ENCODE data around the gene RAPGEF2. TPM values are rescaled to one million over a fixed set of nuclear protein-coding genes. Genes with fewer than 3 reads are reported as not detected.
A peak's percentile ranks its signal among the peaks of the same experiment; 100 is the strongest.
"Not testable (repeated sequence)": the region's sequence is repeated elsewhere in the genome, so short reads cannot be mapped to it uniquely, and the experiment has no call there.

The RAPGEF2 gene
- total RNA-seq, 8 experiments from 2014 or later, result 44.0 to 164 (median 67.9) TPM

- no peak overlapping the region for H3K4me3 ChIP-seq
- H3K4me1 ChIP-seq (replicated peaks in 1 of 2), result peaks cover 5 to 10% of the 10 kb centered on the region in 2 donors
- in situ Hi-C loops (cut with MboI; ENCODE audit: low pct_unique_long_range_greater_than_20kb in 2 of 9, low sequenced_read_pairs in 9 of 9, unreplicated experiment in 9 of 9), result no loop called here
- peak in 3 of 8 experiments; percentile 34 to 59 (median 38) for ATAC-seq (replicated peaks in 6 of 8)
- 20 to 82% (median 58%) methylated on average over 1 to 4 of the region's 4 CpGs for WGBS, 10 experiments
- no peak overlapping the region for H3K27ac ChIP-seq
These were observed 205.9 kb downstream of the RAPGEF2 start for GRCh38 chr4:159308566-159309340.

- in situ Hi-C loops (cut with MboI; ENCODE audit: low pct_unique_long_range_greater_than_20kb in 2 of 9, low sequenced_read_pairs in 9 of 9, unreplicated experiment in 9 of 9), result no loop called here
- ATAC-seq (replicated peaks in 6 of 8), result no peak
- Histone ChIP-seq H3K4me3 (no peak overlapping the region), H3K27ac (no peak overlapping the region), H3K4me1 (replicated peaks in 1 of 2) (peaks cover 5 to 10% of the 10 kb centered on the region in 2 donors)
These were observed 209.4 kb downstream of the RAPGEF2 start for GRCh38 chr4:159312236-159312635.

- 93 to 100% (median 100%) methylated on average over 1 to 10 of the region's 12 CpGs; no CpG with 5 or more reads in 6 of the 10 experiments for WGBS, 10 experiments
- ATAC-seq (replicated peaks in 6 of 8); H3K27ac ChIP-seq; in situ Hi-C loops (cut with MboI; ENCODE audit: low pct_unique_long_range_greater_than_20kb in 2 of 9, low sequenced_read_pairs in 9 of 9, unreplicated experiment in 9 of 9); H3K4me3 ChIP-seq: not testable (repeated sequence)
- H3K4me1 ChIP-seq (replicated peaks in 1 of 2), result peaks cover 2 to 15% of the 10 kb centered on the region in 2 donors
These were observed 213.0 kb downstream of the RAPGEF2 start for GRCh38 chr4:159315879-159316278.

GRCh38 chr4:159317203-159317602 lies 214.3 kb downstream of the RAPGEF2 start:
- Histone ChIP-seq H3K4me1 (replicated peaks in 1 of 2) (peaks cover 2 to 15% of the 10 kb centered on the region in 2 donors), H3K27ac (no peak overlapping the region), H3K4me3 (no peak overlapping the region)
- in situ Hi-C loops (cut with MboI; ENCODE audit: low pct_unique_long_range_greater_than_20kb in 2 of 9, low sequenced_read_pairs in 9 of 9, unreplicated experiment in 9 of 9), result no loop called here
- no peak for ATAC-seq (replicated peaks in 6 of 8)
- WGBS, 10 experiments, result 78 to 100% (median 94%) methylated on average over 2 to 5 of the region's 5 CpGs; no CpG with 5 or more reads in 1 of the 10 experiments

- no peak overlapping the region for H3K4me3 ChIP-seq
- H3K4me1 ChIP-seq (replicated peaks in 1 of 2), result peaks cover 2 to 15% of the 10 kb centered on the region in 2 donors
- no peak overlapping the region for H3K27ac ChIP-seq
- in situ Hi-C loops (cut with MboI; ENCODE audit: low pct_unique_long_range_greater_than_20kb in 2 of 9, low sequenced_read_pairs in 9 of 9, unreplicated experiment in 9 of 9), result no loop called here
- no peak for ATAC-seq (replicated peaks in 6 of 8)
- 94 to 100% (median 100%) methylated on average over 1 to 4 of the region's 4 CpGs; no CpG with 5 or more reads in 5 of the 10 experiments for WGBS, 10 experiments
These were observed 216.1 kb downstream of the RAPGEF2 start for GRCh38 chr4:159319027-159319426.

GRCh38 chr4:159326480-159326879 lies 223.6 kb downstream of the RAPGEF2 start:
- no peak for ATAC-seq (replicated peaks in 6 of 8)
- H3K4me3 ChIP-seq, result no peak overlapping the region
- H3K27ac ChIP-seq, result no peak overlapping the region
- in situ Hi-C loops (cut with MboI; ENCODE audit: low pct_unique_long_range_greater_than_20kb in 2 of 9, low sequenced_read_pairs in 9 of 9, unreplicated experiment in 9 of 9), result no loop called here
- no peaks in the 10 kb centered on the region for H3K4me1 ChIP-seq (replicated peaks in 1 of 2)

- in situ Hi-C loops (cut with MboI; ENCODE audit: low pct_unique_long_range_greater_than_20kb in 2 of 9, low sequenced_read_pairs in 9 of 9, unreplicated experiment in 9 of 9), result no loop called here
- ATAC-seq (replicated peaks in 6 of 8), result no peak
- no peak overlapping the region for H3K27ac ChIP-seq
- H3K4me1 ChIP-seq (replicated peaks in 1 of 2), result no peaks in the 10 kb centered on the region
- no peak overlapping the region for H3K4me3 ChIP-seq
- 71 to 100% (median 97%) methylated on average over 1 to 2 of the region's 2 CpGs; no CpG with 5 or more reads in 1 of the 10 experiments for whole genome bisulfite sequencing, 10 experiments
These were observed 225.9 kb downstream of the RAPGEF2 start for GRCh38 chr4:159328766-159329165.

GRCh38 chr4:159334461-159334860 lies 231.6 kb downstream of the RAPGEF2 start:
- no peak for ATAC-seq (replicated peaks in 6 of 8)
- in situ Hi-C loops (cut with MboI; ENCODE audit: low pct_unique_long_range_greater_than_20kb in 2 of 9, low sequenced_read_pairs in 9 of 9, unreplicated experiment in 9 of 9), result no loop called here
- no peak overlapping the region for H3K27ac ChIP-seq
- 83 to 100% (median 100%) methylated on average over 1 of the region's 1 CpG; no CpG with 5 or more reads in 4 of the 10 experiments for WGBS, 10 experiments
- no peaks in the 10 kb centered on the region for H3K4me1 ChIP-seq (replicated peaks in 1 of 2)
- no peak overlapping the region for H3K4me3 ChIP-seq

- in situ Hi-C loops (cut with MboI; ENCODE audit: low pct_unique_long_range_greater_than_20kb in 2 of 9, low sequenced_read_pairs in 9 of 9, unreplicated experiment in 9 of 9), result no loop called here
- Histone ChIP-seq H3K4me3 (no peak overlapping the region), H3K27ac (no peak overlapping the region), H3K4me1 (replicated peaks in 1 of 2) (no peaks in the 10 kb centered on the region)
- no peak for ATAC-seq (replicated peaks in 6 of 8)
- WGBS, 10 experiments, result 79 to 100% (median 96%) methylated on average over 1 to 2 of the region's 2 CpGs
These were observed 234.2 kb downstream of the RAPGEF2 start for GRCh38 chr4:159337041-159337440.

GRCh38 chr4:159341522-159341921 lies 238.6 kb downstream of the RAPGEF2 start:
- H3K27ac ChIP-seq, result no peak overlapping the region
- in situ Hi-C loops (cut with MboI; ENCODE audit: low pct_unique_long_range_greater_than_20kb in 2 of 9, low sequenced_read_pairs in 9 of 9, unreplicated experiment in 9 of 9), result no loop called here
- ATAC-seq (replicated peaks in 6 of 8), result peak in 2 of 8 experiments; percentile 31 to 46
- H3K4me3 ChIP-seq, result no peak overlapping the region
- H3K4me1 ChIP-seq (replicated peaks in 1 of 2), result no peaks in the 10 kb centered on the region
- WGBS, 10 experiments, result 20 to 100% (median 91%) methylated on average over 1 to 2 of the region's 2 CpGs; no CpG with 5 or more reads in 2 of the 10 experiments

GRCh38 chr4:159342374-159342773 lies 239.5 kb downstream of the RAPGEF2 start:
- Histone ChIP-seq H3K27ac (no peak overlapping the region), H3K4me3 (no peak overlapping the region), H3K4me1 (replicated peaks in 1 of 2) (no peaks in the 10 kb centered on the region)
- no peak for ATAC-seq (replicated peaks in 6 of 8)
- in situ Hi-C loops (cut with MboI; ENCODE audit: low pct_unique_long_range_greater_than_20kb in 2 of 9, low sequenced_read_pairs in 9 of 9, unreplicated experiment in 9 of 9), result no loop called here
- 80 to 100% (median 89%) methylated on average over 1 to 3 of the region's 3 CpGs for WGBS, 10 experiments

GRCh38 chr4:159343116-159343515 lies 240.2 kb downstream of the RAPGEF2 start:
- Histone ChIP-seq H3K27ac (no peak overlapping the region), H3K4me1 (replicated peaks in 1 of 2) (no peaks in the 10 kb centered on the region), H3K4me3 (no peak overlapping the region)
- 92 to 100% (median 96%) methylated on average over 2 to 8 of the region's 8 CpGs for whole genome bisulfite sequencing, 10 experiments
- in situ Hi-C loops (cut with MboI; ENCODE audit: low pct_unique_long_range_greater_than_20kb in 2 of 9, low sequenced_read_pairs in 9 of 9, unreplicated experiment in 9 of 9), result no loop called here
- ATAC-seq (replicated peaks in 6 of 8), result no peak

- in situ Hi-C loops (cut with MboI; ENCODE audit: low pct_unique_long_range_greater_than_20kb in 2 of 9, low sequenced_read_pairs in 9 of 9, unreplicated experiment in 9 of 9), result no loop called here
- Histone ChIP-seq H3K4me3 (no peak overlapping the region), H3K4me1 (replicated peaks in 1 of 2) (no peaks in the 10 kb centered on the region), H3K27ac (no peak overlapping the region)
- no peak for ATAC-seq (replicated peaks in 6 of 8)
- WGBS, 10 experiments, result 80 to 100% (median 100%) methylated on average over 1 to 4 of the region's 4 CpGs; no CpG with 5 or more reads in 1 of the 10 experiments
These were observed 242.0 kb downstream of the RAPGEF2 start for GRCh38 chr4:159344877-159345276.

- in situ Hi-C loops (cut with MboI; ENCODE audit: low pct_unique_long_range_greater_than_20kb in 2 of 9, low sequenced_read_pairs in 9 of 9, unreplicated experiment in 9 of 9), result no loop called here
- no peak overlapping the region for H3K4me3 ChIP-seq
- ATAC-seq (replicated peaks in 6 of 8), result no peak
- H3K27ac ChIP-seq, result no peak overlapping the region
- 80 to 100% (median 97%) methylated on average over 1 to 5 of the region's 5 CpGs; no CpG with 5 or more reads in 2 of the 10 experiments for WGBS, 10 experiments
- H3K4me1 ChIP-seq (replicated peaks in 1 of 2), result no peaks in the 10 kb centered on the region
These were observed 243.8 kb downstream of the RAPGEF2 start for GRCh38 chr4:159346681-159347080.

Data from motor neuron (in vitro differentiated cells).